H1 (cell line): ENCODE data around the gene NPM1. TPM values are rescaled to one million over a fixed set of nuclear protein-coding genes. Genes with fewer than 3 reads are reported as not detected.

Experiments used
- CTCF ChIA-PET: fragments of 300-600 bp; sonication (Branson Sonifier 250); formaldehyde crosslinking; loops from one replicate; lab custom pipeline; 2021; ENCODE audit not compliant: partially characterized antibody; lab: Charles Lee
- POLR2A ChIA-PET: fragments of 300-600 bp; sonication (Branson Sonifier 250); formaldehyde crosslinking; loops from one replicate; lab custom pipeline; 2021; ENCODE audit warnings: inconsistent platforms; ENCODE audit not compliant: partially characterized antibody; lab: Charles Lee
- DNase-seq, 2 experiments: peaks; one replicate each; pipeline versions ENCODE4 v3.0.0 to v3.0.0-alpha.2; 2010 to 2022; ENCODE audit warnings: low spot score in 2 of 2, low read depth in 1 of 2, mixed read lengths in 1 of 2
- FAIRE-seq: peaks from 2 replicates; lab custom pipeline; 2011; peaks lifted over from hg19 to GRCh38; lab: Jason Lieb, UNC
- H2AFZ ChIP-seq: 2 replicates; pipeline ENCODE4 v1.8.1; 2012; ENCODE audit warnings: low read length, inconsistent platforms
- H2AK5ac ChIP-seq: 2 replicates; pipeline ENCODE4 v1.6.1; 2013; ENCODE audit warnings: low read depth, low read length
- H2BK120ac ChIP-seq: replicated peaks from 2 replicates; pipeline ENCODE3; 2013; ENCODE audit warnings: low read depth, low read length, inconsistent platforms
- H2BK12ac ChIP-seq: 2 replicates; pipeline ENCODE4 v1.6.1; 2013; ENCODE audit warnings: low read depth, low read length
- H2BK15ac ChIP-seq: 2 replicates; pipeline ENCODE4 v1.6.1; 2013; ENCODE audit warnings: low read length
- H2BK20ac ChIP-seq: 2 replicates; pipeline ENCODE4 v1.6.1; 2013; ENCODE audit warnings: low read length
- H2BK5ac ChIP-seq: 2 replicates; pipeline ENCODE4 v1.6.1; 2013; ENCODE audit warnings: low read depth, low read length
- H3K14ac ChIP-seq: 2 replicates; pipeline ENCODE4 v1.6.1; 2013; ENCODE audit warnings: inconsistent platforms; ENCODE audit not compliant: insufficient read length
- H3K18ac ChIP-seq: 2 replicates; pipeline ENCODE4 v1.6.1; 2013; ENCODE audit warnings: low read length; ENCODE audit errors: extremely low read depth
- H3K23ac ChIP-seq: 2 replicates; pipeline ENCODE4 v1.6.1; 2013; ENCODE audit warnings: inconsistent platforms; ENCODE audit not compliant: insufficient read length
- H3K23me2 ChIP-seq: 2 replicates; pipeline ENCODE4 v1.6.1; 2013; ENCODE audit warnings: low read depth, low read length
- H3K27ac ChIP-seq: 2 replicates; pipeline ENCODE4 v1.6.1; 2011; ENCODE audit warnings: low read depth, low read length, inconsistent platforms
- H3K27me3 ChIP-seq, 4 experiments: replicated peaks in 1 of 4; 1 replicate in 1 of 4; 2 replicates in 3 of 4; pipeline versions ENCODE4 v1.6.1 to v1.8.1; 2011 to 2013; ENCODE audit warnings: low read length in 3 of 4, mild to moderate bottlenecking in 3 of 4, inconsistent platforms in 2 of 4, mixed read lengths in 2 of 4, moderate library complexity in 1 of 4; ENCODE audit not compliant: control insufficient read depth in 3 of 4, insufficient read depth in 3 of 4; ENCODE audit errors: extremely low read depth in 1 of 4
- H3K36me3 ChIP-seq, 4 experiments: 2 replicates each; pipeline versions ENCODE4 v1.6.1 to v1.8.1; 2011 to 2013; ENCODE audit warnings: mild to moderate bottlenecking in 4 of 4, low read length in 3 of 4, moderate library complexity in 2 of 4, control low read depth in 1 of 4, inconsistent platforms in 1 of 4; ENCODE audit not compliant: insufficient read depth in 4 of 4, control insufficient read depth in 2 of 4
- H3K4ac ChIP-seq: replicated peaks from 2 replicates; pipeline ENCODE3; 2013; ENCODE audit warnings: low read length, low read depth, mixed read lengths, inconsistent platforms; ENCODE audit not compliant: insufficient read length
- H3K4me1 ChIP-seq, 4 experiments: replicated peaks in 1 of 4; 1 replicate in 1 of 4; 2 replicates in 3 of 4; pipeline versions ENCODE4 v1.6.1 to v1.8.1; 2011 to 2013; ENCODE audit warnings: low read length in 3 of 4, inconsistent platforms in 2 of 4, mixed read lengths in 1 of 4; ENCODE audit not compliant: insufficient read depth in 4 of 4, control insufficient read depth in 3 of 4
- H3K4me2 ChIP-seq, 2 experiments: 2 replicates each; pipeline versions ENCODE4 v1.6.1 to v1.8.1; 2011 to 2013; ENCODE audit warnings: low read depth in 2 of 2, low read length in 2 of 2, control low read depth in 1 of 2, inconsistent platforms in 1 of 2, mild to moderate bottlenecking in 1 of 2; ENCODE audit not compliant: insufficient read depth in 1 of 2
- H3K4me3 ChIP-seq, 4 experiments: fragments of 200-600, 300-600 bp in 1 of 4; sonication (generic), shearing (Covaris generic), sonication (Bioruptor Twin) in 1 of 4; 2 replicates each; pipeline versions ENCODE4 v1.5.1 to v1.8.1; 2011 to 2016; ENCODE audit warnings: low read length in 4 of 4, low read depth in 3 of 4, control low read depth in 2 of 4, inconsistent platforms in 2 of 4, mild to moderate bottlenecking in 2 of 4, mixed read lengths in 1 of 4, moderate library complexity in 1 of 4; ENCODE audit not compliant: insufficient read depth in 2 of 4; ENCODE audit errors: extremely low read depth in 1 of 4
- H3K56ac ChIP-seq: replicated peaks from 2 replicates; pipeline ENCODE3; 2013; ENCODE audit warnings: low read depth, mild to moderate bottlenecking, mixed read lengths, low read length, inconsistent platforms; ENCODE audit not compliant: insufficient read length
- H3K79me1 ChIP-seq: 2 replicates; pipeline ENCODE4 v1.6.1; 2013; ENCODE audit warnings: low read depth, low read length, control low read depth
- H3K79me2 ChIP-seq, 2 experiments: 2 replicates each; pipeline versions ENCODE4 v1.6.1 to v1.8.1; 2012 to 2013; ENCODE audit warnings: low read length in 2 of 2, mild to moderate bottlenecking in 2 of 2, inconsistent platforms in 1 of 2; ENCODE audit not compliant: insufficient read depth in 2 of 2, control insufficient read depth in 1 of 2
- H3K9ac ChIP-seq, 4 experiments: replicated peaks in 1 of 4; 1 replicate in 1 of 4; 2 replicates in 3 of 4; pipeline versions ENCODE4 v1.6.1 to v1.8.1; 2011 to 2013; ENCODE audit warnings: low read depth in 3 of 4, low read length in 3 of 4, control low read depth in 2 of 4, mild to moderate bottlenecking in 2 of 4, moderate library complexity in 2 of 4, inconsistent platforms in 1 of 4; ENCODE audit errors: extremely low read depth in 1 of 4
- H3K9me3 ChIP-seq, 2 experiments: 2 replicates each; pipeline versions ENCODE4 v1.6.1 to v1.8.1; 2012 to 2013; ENCODE audit warnings: mild to moderate bottlenecking in 2 of 2, moderate library complexity in 2 of 2, control low read depth in 1 of 2, inconsistent platforms in 1 of 2, low read depth in 1 of 2, low read length in 1 of 2, mixed read lengths in 1 of 2; ENCODE audit not compliant: insufficient read depth in 2 of 2
- H4K20me1 ChIP-seq, 2 experiments: replicated peaks in 1 of 2; 2 replicates each; pipeline versions ENCODE3 to v1.8.1; 2011 to 2013; ENCODE audit warnings: inconsistent platforms in 2 of 2, low read length in 2 of 2, mild to moderate bottlenecking in 1 of 2; ENCODE audit not compliant: insufficient read depth in 2 of 2, control insufficient read depth in 1 of 2
- H4K5ac ChIP-seq: 2 replicates; pipeline ENCODE4 v1.6.1; 2013; ENCODE audit warnings: low read length, low read depth, mixed read lengths, inconsistent platforms; ENCODE audit not compliant: insufficient read length
- H4K8ac ChIP-seq: 2 replicates; pipeline ENCODE4 v1.8.0; 2013; ENCODE audit warnings: mild to moderate bottlenecking, moderate library complexity, low read length, inconsistent platforms; ENCODE audit not compliant: insufficient read depth; ENCODE audit errors: extremely low read depth
- H4K91ac ChIP-seq: replicated peaks from 2 replicates; pipeline ENCODE3; 2013; ENCODE audit warnings: low read length, mixed read lengths, inconsistent platforms; ENCODE audit not compliant: insufficient read length
- CBX5 ChIP-seq: fragments of 300-800, 300-1000 bp; sonication (generic); IDR thresholded peaks from 2 replicates; pipeline ENCODE4 v1.7.1; 2016; ENCODE audit warnings: antibody characterized with exemption, low read length, low read depth
- CHD1 ChIP-seq: IDR thresholded peaks from 2 replicates; pipeline ENCODE4 v1.6.1; 2012; ENCODE audit warnings: low read depth, low read length, improper control_type of control experiment
- CTBP2 ChIP-seq: IDR thresholded peaks from 2 replicates; pipeline ENCODE4 v1.7.0; 2011; ENCODE audit warnings: borderline replicate concordance, mild to moderate bottlenecking, moderate library complexity, mixed read lengths, low read length; ENCODE audit not compliant: insufficient read depth, insufficient read length
- MAFK ChIP-seq: IDR thresholded peaks from 2 replicates; pipeline ENCODE4 v1.6.1; 2012; ENCODE audit warnings: low read depth, mild to moderate bottlenecking, improper control_type of control experiment, low read length
- POLR2A ChIP-seq, 2 experiments: IDR thresholded peaks; 1 replicate in 1 of 2; 2 replicates in 1 of 2; pipeline ENCODE4 v1.6.1; 2011; ENCODE audit warnings: low read depth in 2 of 2, low read length in 2 of 2, mild to moderate bottlenecking in 2 of 2; ENCODE audit errors: control extremely low read depth in 1 of 2
- RBBP5 ChIP-seq: IDR thresholded peaks from 2 replicates; pipeline ENCODE4 v1.7.1; 2012; ENCODE audit warnings: low read depth, mild to moderate bottlenecking, inconsistent platforms, low read length, moderate library complexity, borderline replicate concordance
- SIRT6 ChIP-seq: IDR thresholded peaks from one replicate; pipeline ENCODE4 v1.7.1; 2012; ENCODE audit warnings: low read length, inconsistent platforms
- SIX5 ChIP-seq: IDR thresholded peaks from 2 replicates; pipeline ENCODE4 v1.6.1; 2011; ENCODE audit warnings: mild to moderate bottlenecking, low read depth, low read length
- WGBS, 2 experiments: shearing (Covaris generic) in 1 of 2; methylation state at CpG; one replicate each; pipeline versions ENCODE4 v1.1.6 to v1.1.7; 2013 to 2015; ENCODE audit warnings: low lambda C conversion rate in 2 of 2, mixed read lengths in 2 of 2, inconsistent platforms in 1 of 2, low coverage in 1 of 2, missing lambda C conversion rate in 1 of 2; ENCODE audit not compliant: insufficient replicate concordance in 2 of 2, insufficient coverage in 1 of 2, insufficient read length in 1 of 2; ENCODE audit errors: extremely low coverage in 1 of 2, missing lambda C conversion rate in 1 of 2; 5-methylcytosine and 5-hydroxymethylcytosine counted together
- polyA plus RNA-seq, 7 experiments: library from polyadenylated mRNA; depleted of rRNA in 3 of 7; stranded (reverse) in 5 of 7; unstranded in 2 of 7; fragments of >200 nt in 5 of 7; fragments of 200-250 nt in 2 of 7; gene quantifications; 1 replicate in 5 of 7; 2 replicates in 1 of 7; 4 replicates in 1 of 7; pipeline versions ENCODE4 v1.2.1 to v1.2.3, GENCODE V29; 2011 to 2013; ENCODE audit warnings: missing spikeins in 2 of 7, mixed read lengths in 2 of 7
- total RNA-seq: library from RNA; stranded (reverse); fragmentation: NEBNext Ultra II Directional; extraction: Animal tissue kit (Norgen Biotek cat#: 25700); gene quantifications from 2 replicates; pipeline ENCODE4 v1.2.1, GENCODE V29; 2021
- TF ChIP-seq, protein P1 (sequence below), 3 experiments: IDR thresholded peaks; 1 replicate in 2 of 3; 2 replicates in 1 of 3; pipeline versions ENCODE4 v1.5.1 to v1.6.1; 2011; ENCODE audit warnings: low read length in 3 of 3, mild to moderate bottlenecking in 3 of 3, inconsistent platforms in 2 of 3, low read depth in 1 of 3, moderate library complexity in 1 of 3; ENCODE audit not compliant: insufficient read depth in 1 of 3; ENCODE audit errors: control extremely low read depth in 1 of 3
- TF ChIP-seq, protein P2 (sequence below): IDR thresholded peaks from 2 replicates; pipeline ENCODE4 v1.6.1; 2012; ENCODE audit warnings: inconsistent platforms

Gene NPM1
- total and polyA plus RNA-seq, 2 of the 8 experiments (the other 6 are each of a cell fraction or from before 2014, with no cell fraction given) = 2,182 to 4,042 TPM

DNA sequence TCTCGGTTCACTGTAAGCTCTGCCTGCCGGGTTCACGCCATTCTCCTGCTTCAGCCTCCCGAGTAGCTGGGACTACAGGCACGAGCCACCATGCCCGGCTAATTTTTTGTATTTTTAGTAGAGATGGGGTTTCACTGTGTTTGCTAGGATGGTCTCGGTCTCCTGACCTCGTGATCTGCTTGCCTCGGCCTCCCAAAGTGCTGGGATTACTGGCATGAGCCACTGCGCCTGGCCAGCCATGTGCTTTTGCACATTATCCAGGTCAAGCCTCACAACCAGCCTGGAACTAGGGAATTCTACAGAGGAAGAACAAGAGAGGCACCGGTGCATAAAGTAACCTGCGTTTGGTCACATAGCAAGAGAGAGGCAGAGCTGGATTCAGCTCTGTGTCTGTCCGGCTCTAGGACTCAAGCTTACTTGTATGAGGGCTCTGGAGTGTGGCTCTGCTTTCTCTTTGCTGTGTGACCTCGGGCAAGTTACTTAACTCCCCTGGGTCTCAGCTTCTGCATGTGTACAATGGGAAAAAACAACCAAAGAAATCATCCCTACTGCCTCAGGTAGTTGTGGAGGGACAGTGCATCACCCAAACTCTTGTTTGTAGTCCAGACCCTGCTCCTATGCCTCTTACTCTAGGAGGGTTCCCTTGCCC lies 38.1 kb downstream of the NPM1 start:
- Histone ChIP-seq H3K36me3 (no peaks in the 10 kb centered on the region), H4K20me1 (peaks cover 1 to 5% of the 10 kb centered on the region in 2 experiments), H3K9me3 (no peaks in the 10 kb centered on the region), H2BK120ac (no peak overlapping the region), H3K18ac (no peak overlapping the region), H3K27me3 (peaks cover 11 to 20% (median 19%) of the 10 kb centered on the region in 4 experiments), H3K23me2 (peaks cover 3% of the 10 kb centered on the region; the same call in 1 of the 2 replicates), H3K9ac (no peak overlapping the region), H4K5ac (no peak overlapping the region), H3K79me1 (no peaks in the 10 kb centered on the region), H4K8ac (no peak overlapping the region), H4K91ac (no peak overlapping the region), H2BK20ac (no peak overlapping the region), H3K27ac (no peak overlapping the region), H3K79me2 (no peaks in the 10 kb centered on the region), H2BK12ac (no peak overlapping the region), H2BK5ac (no peak overlapping the region), H3K56ac (no peak overlapping the region), H2BK15ac (no peak overlapping the region), H2AK5ac (no peak overlapping the region), H3K4me1 (peaks cover 0 to 16% (median 13%) of the 10 kb centered on the region in 4 experiments; a peak in 6 of 7 replicates), H2AFZ (no peak overlapping the region), H3K4ac (no peak overlapping the region), H3K4me2 (no peak overlapping the region), H3K14ac (no peak overlapping the region), H3K4me3 (no peak overlapping the region), H3K23ac (no peak overlapping the region)
- no peak for DNase-seq
- WGBS, 2 experiments = 91% methylated on average over 14 of the region's 14 CpGs; no CpG with 5 or more reads in 1 of the 2 experiments
- ChIA-PET POLR2A (interaction anchor here (1.4 kb wide), 1 partner anchor 23 kb away, joined by 3 read pairs; no protein-coding TSS in a partner anchor), CTCF (interaction anchor here (1.0 kb wide), 1 partner anchor 12 kb away, joined by 3 read pairs; no protein-coding TSS in a partner anchor)
- no peak for FAIRE-seq
- TF ChIP-seq POLR2A (IDR thresholded peaks at IDR 0.05; ENCODE audit: control extremely low read depth in 1 of 2, low read depth in 2 of 2, low read length in 2 of 2) (no peak), SIRT6 (no peak), CHD1 (no peak), RBBP5 (no peak), SIX5 (no peak), MAFK (no peak), CBX5 (no peak), CTBP2 (no peak)
- TF ChIP-seq, protein P1, sequence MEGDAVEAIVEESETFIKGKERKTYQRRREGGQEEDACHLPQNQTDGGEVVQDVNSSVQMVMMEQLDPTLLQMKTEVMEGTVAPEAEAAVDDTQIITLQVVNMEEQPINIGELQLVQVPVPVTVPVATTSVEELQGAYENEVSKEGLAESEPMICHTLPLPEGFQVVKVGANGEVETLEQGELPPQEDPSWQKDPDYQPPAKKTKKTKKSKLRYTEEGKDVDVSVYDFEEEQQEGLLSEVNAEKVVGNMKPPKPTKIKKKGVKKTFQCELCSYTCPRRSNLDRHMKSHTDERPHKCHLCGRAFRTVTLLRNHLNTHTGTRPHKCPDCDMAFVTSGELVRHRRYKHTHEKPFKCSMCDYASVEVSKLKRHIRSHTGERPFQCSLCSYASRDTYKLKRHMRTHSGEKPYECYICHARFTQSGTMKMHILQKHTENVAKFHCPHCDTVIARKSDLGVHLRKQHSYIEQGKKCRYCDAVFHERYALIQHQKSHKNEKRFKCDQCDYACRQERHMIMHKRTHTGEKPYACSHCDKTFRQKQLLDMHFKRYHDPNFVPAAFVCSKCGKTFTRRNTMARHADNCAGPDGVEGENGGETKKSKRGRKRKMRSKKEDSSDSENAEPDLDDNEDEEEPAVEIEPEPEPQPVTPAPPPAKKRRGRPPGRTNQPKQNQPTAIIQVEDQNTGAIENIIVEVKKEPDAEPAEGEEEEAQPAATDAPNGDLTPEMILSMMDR (IDR thresholded peaks at IDR 0.05; ENCODE audit: control extremely low read depth in 1 of 3, insufficient read depth in 1 of 3, low read depth in 1 of 3, low read length in 3 of 3) = no peak
- TF ChIP-seq, protein P2, sequence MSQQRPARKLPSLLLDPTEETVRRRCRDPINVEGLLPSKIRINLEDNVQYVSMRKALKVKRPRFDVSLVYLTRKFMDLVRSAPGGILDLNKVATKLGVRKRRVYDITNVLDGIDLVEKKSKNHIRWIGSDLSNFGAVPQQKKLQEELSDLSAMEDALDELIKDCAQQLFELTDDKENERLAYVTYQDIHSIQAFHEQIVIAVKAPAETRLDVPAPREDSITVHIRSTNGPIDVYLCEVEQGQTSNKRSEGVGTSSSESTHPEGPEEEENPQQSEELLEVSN = no peak
